SIG-M5 (cell line): Measurements from ENCODE around the gene PHLPP1.
"Not testable (repeated sequence)": the region's sequence is repeated elsewhere in the genome, so short reads cannot be mapped to it uniquely, and the experiment has no call there.

Experiments used
- DNase-seq: peaks from one replicate; lab custom pipeline; 2025; lab: John Stamatoyannopoulos, UW

PHLPP1 gene

DNA sequence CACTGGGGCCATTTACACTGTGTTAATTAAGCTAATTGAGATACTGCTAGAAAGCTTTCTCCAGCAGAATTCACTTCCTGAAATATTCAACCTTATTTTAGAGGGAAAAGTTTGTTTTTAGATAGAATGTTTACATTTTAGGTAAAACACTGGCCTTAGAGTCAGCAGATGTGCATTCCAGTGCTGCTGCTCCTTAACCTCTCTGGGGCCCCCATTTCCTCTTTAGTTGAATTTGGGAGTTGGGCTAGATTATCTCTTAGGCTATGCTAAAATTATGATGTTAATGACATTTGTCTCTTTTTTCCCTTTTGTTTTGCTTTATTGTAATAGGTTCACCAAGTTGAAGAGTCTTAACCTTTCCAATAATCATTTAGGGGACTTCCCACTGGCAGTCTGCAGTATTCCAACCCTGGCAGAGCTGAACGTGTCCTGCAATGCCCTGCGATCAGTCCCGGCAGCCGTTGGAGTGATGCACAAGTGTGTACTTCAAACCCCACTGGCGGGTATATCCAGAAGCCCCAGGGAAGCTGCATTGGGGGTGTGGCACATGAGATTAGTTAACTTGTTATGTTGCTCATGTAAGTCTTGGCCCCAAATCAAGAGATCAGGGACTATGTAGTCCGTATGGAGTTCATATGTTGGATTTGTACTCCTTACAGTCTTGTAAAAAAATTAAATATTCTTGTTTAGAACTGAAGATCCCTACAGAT, 179.5 kb downstream of the PHLPP1 start:
- no peak for DNase-seq

DNA sequence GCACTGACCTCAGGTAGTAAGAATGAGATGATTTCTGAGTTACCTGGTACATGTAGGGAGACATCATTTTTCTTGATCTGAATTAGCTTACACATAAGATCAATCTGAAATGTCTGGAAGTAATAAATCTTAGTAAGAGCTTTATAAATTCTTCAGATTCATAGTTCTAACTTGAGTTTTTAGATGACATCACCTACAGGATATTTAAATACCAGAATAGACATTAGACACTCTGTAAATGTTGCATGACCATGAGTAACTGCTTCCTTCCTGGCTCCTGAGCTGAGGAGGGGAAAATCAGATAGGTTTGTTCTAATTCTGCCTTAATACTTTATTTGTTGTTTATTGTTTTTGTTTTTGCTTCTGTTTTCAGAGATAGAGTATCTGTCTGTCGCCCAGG, 181.8 kb downstream of the PHLPP1 start:
- no peak for DNase-seq

DNA sequence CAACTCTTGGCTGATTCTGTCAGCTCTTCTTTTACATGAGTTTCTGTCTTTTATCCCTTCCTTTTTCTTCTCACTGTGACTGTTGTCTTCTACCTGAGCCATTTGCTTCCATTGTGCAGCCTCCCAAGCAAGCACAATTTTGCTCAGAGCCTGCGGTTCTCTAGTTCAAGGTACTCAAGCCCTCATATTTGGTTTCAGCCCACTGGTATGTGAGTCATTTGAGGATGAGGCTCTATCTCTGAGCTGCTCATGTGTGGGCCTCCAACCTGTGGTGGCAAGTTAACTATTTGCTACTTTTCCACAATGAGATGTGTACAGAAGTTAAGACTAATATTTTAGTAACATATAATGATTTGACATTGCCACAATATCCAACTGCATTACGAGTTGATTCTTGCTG, 183.0 kb downstream of the PHLPP1 start:
- DNase-seq = no peak

DNA sequence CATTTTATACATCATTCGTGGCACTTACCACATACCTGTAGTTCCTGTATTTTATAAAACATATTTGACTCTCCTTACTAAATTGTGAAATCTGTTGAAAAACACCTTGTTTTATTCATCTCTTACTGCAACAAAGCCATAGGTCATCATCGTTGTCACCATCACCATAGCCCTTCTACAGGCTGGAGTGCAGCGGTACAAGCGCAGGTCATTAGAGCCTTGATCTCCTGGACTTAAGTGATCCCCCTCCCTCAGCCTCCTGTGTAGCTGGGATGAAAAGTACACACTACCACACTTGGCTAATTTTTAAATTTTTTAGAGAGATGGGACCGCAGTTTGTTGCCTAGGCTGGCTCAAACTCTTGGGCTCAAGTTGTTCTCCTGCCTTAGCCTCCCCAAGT, 184.2 kb downstream of the PHLPP1 start:
- no peak for DNase-seq

DNA sequence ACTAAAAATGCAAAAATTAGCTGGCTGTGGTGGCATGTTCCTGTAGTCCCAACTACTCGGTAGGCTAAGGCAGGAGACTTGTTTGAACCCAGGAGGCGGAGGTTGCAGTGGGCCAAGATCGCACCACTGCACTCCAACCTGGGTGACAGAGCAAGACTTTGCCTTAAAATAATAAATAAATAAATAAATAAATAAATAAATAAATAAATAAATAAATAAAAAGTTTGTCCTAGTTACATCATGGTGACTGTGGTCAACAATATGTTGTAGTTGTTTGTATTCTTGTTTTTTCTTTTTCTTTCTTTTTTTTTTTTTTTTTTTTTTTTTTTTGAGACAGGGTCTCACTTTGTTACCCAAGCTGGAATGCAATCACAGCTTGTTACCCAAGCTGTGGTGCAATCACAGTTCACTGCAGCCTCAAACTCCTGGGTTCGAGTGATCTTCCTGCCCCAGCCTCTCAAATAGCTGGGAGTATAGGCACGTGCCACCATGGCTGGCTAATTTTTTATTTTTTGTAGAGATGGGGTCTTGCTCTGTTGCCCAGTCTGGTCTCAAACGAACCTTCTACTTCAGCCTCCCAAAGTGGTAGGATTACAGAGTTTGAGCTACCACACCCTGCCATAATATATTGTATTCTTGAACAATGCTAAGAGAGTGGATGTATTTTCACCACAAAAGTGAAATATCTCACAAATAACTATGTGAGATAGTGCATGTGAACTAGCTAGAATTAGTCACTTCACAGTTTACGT, 185.0 kb downstream of the PHLPP1 start:
- DNase-seq = no peak

DNA sequence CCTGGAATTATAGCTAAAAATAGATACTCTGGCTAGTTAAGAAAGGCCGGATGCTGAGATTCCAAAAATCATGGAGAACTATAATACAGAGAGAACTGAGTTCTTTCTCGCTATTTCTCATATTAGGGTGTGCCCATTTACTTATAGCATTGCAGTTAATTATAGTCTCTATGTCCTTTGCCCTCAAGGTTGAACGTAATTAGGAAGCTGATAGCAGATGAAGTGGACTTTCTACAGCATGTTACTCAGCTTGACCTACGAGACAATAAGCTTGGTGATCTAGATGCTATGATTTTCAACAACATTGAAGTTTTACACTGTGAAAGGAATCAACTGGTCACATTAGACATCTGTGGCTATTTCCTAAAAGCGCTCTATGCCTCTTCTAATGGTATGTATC, 187.4 kb downstream of the PHLPP1 start:
- DNase-seq = no peak

DNA sequence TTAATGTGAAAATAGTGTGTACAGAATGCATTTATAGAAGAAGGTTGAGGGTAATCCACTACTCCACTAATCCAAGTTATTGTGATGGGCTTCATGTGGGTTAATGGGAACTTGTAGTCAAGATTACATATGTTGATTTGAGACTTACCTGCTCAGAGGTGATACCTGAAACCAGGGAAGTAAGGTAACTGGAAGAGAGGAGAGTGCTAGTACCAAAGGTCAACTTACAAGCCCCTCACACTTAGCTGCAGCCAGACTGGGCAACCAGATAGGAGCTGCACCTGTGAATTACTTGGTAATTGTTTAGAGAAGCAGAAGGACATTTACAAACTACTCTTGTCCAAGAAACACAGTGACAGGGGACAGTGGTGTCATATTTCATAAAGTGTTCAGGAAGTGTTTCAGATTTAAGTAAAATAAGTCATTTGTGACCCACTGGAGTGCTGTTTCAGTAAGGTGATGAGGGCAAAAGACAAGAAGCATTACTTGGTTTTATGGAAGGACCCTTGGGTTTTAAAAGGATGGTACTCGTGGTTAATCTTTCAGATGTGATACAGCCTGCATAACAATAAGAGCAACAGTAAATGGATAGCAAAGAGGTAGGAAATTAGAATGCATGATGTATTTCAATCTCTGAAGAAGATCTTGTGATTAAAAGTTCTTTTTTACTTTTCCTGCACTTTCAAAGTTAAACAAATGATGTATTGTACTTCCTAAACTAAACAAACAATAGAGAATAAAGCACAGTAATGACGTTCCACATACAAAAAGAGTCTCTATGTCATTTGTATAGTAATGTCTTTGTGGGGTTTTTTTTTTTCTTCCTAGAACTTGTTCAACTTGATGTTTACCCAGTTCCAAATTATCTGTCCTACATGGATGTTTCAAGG, 189.3 kb downstream of the PHLPP1 start:
- DNase-seq = no peak

DNA sequence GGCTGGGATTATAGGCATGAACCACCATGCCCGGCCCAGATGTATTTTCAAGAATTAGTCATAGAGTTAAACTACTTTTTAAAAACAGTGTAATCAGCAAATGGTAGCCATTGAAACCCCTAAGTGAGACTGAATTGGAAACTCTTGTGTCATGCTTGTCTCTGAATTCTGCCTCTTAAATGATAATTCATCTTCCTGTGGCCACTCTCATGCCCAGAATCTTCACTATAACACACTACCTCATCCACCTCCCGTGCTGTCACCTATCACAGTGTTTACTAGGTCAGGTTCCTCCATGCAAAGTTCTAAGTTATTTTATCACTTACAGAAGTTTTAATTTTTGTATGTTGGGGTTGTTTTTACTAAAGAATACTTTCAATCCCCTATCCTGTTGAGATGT, 197.5 kb downstream of the PHLPP1 start:
- no peak for DNase-seq

DNA sequence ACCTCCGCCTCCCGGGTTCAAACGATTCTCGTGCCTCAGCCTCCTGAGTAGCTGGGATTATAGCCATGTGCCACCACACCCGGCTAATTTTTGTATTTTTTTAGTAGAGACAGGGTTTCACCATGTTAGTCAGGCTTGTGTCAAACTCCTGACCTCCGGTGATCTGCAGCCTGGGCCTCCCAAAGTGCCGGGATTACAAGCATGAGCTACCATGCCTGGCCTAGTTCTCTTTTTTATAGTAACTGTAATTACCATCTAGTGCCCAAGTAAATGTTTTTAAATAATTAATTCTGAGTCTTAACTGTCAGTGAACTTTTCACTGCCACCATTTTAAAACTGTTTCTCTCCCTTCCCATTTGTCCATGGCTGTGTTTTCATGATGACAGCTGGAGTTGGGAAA, 198.5 kb downstream of the PHLPP1 start:
- not testable (repeated sequence) for DNase-seq

DNA sequence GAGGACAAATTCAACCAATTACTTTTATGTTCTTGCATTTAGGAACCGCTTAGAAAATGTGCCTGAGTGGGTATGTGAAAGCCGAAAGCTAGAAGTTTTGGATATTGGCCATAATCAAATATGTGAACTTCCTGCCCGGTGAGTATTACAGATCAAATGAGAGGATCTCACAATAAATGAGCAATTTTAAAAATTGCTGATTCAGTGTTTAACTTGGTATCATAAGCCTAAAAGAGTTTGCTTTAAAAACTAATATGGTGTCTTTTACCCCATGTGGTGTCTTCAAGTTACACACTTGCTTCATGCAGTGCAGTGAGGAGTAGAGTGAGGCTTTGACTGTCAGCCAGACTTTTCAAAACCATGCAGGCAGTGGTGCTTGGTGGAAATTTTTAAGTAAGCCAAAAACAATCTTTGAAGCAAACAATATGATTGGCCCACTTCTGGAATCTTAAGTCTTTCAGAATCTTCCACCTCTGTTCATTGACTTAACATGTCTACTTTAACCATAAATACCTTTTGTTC, 199.6 kb downstream of the PHLPP1 start:
- DNase-seq = no peak

DNA sequence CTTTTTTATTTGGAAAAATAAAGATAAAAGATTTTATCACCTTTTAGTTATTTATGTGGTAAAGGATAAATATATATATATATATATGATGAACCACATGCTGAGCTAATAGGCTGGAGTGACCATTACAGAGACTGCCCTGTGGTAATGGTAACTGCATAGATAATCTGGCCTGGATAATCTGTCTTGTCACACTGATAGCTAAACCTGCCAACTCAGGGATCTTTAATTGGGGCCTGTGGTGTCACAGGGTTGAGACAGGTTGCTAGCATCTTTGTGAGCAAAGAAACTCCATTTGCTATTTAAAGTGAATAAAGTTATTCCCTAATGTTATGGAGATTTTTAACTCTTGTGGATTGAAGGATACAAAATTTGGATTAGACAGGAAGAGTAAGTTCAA, 203.0 kb downstream of the PHLPP1 start:
- no peak for DNase-seq

DNA sequence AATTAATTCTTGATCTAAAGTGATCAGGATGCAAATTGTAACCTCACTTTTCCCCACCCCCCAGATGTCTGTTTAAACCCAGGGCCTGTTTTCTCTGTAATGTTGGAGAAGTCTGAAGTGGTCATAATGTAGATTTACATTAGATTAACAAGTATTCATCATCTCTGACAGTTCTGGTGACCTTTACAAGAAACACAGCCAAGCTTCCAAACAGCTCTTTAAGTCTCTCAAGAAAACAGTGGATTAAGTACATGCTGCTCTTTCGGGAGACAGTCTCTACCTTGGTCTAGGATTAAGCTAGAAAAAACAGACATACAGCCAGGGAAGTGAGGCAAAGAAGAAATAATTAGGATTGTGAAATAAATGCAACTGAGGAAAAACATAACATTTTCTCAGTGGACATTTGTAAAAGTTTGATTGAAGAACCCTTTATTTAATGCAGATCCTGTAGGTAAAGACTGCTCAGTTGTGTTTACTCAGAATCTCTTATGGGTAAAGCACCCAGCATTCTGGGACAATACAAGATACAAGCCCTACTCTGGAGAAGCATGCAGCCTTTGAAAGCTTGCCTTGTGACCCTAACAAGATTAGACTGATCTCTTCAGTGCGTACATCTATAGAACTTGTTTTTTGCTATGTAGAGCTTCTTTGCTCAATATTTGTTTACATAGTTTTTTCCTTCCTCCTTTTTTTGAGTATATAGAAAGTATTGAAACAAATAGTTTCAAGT, 203.9 kb downstream of the PHLPP1 start:
- DNase-seq = no peak

DNA sequence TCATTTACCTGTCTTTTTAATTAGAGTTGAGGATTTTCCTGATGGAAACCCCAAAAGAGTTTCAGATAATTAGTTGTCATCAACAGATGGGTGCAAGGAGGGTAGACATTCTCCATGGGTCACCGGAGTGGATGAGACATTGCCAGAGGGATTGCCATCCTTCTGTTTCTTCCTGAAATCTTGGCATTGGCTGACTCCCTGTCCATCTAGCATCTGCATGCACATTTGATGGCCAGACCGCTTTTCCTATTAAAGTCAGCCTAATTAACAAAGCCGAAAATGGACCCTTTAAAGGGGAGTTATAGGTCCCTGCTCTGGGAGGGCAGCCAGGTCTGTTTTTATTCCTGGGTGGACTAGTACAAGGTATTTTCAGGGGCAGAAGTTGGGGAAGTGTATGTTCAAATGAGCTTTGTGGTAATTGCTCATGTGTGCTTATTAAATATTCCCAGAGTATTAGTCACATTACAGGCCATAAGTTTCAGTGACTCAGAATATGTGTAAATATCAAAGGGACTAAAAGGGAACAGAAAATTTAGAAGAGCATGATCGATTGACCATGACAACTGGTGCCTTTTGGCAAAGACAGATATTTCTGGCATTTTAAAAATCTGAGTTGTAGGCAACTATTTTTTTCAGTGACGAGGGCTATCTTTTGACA, 209.8 kb downstream of the PHLPP1 start:
- DNase-seq = no peak

DNA sequence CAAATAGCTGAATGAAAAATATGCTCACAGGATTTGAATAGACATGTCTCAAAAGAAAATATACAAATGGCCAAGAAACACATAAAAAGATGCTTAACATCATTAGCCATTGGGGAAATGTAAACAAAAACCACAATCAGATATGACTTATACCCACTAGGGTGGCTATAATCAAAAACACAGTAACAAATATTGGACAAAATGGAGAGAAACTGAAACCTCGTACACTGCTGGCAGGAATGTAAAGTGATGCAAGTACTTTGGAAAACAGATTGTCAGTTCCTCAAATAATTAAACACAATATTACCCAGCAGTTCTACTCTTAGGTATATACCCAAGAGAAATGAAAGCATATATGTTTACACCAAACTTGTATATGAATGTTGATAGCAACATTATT, 213.0 kb downstream of the PHLPP1 start:
- no peak for DNase-seq

DNA sequence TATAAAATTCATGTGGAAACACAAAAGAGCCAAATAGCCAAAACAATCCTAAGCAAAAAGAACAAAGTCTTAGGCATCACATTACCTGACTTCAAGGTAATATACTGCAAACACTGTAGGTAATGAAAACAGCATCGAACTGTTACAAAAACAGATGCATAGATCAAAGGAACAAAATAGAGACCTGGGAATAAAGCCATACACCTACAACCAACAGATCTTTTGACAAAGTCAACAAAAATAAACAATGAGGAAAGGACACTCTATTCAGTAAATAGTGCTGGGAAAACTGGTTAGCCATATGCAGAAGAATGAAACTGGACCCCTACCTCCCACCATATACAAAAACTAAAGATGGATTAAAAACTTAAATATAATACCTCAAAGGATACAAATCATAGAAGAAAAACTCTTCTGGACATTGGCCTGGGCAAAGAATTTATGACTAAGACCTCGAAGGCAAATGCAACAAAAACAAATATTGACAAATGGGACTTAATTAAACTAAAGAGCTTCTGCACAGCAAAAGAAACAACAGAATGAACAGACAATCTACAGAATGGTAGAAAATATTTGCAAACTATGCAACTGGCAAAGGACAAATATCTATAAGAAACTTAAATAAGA, 218.0 kb downstream of the PHLPP1 start:
- no peak for DNase-seq

DNA sequence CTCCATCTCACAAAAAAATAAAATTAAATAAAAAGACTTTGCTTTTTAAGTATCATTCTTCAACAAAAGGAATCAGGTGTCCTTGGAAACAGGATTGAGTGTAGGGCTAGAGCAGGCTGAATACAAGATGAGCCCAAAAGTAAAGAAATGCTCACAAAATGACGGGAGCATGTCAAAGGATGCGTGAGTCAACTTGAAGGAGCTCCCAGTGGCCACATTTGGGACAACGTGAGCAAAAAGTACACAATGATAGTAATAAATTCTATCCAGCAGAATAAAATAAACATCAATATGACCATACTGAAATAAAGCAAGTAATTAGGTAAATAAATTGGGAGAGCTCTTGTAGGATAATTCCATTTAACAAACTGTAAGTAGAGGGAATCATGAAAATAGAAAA, 220.7 kb downstream of the PHLPP1 start:
- DNase-seq = no peak

DNA sequence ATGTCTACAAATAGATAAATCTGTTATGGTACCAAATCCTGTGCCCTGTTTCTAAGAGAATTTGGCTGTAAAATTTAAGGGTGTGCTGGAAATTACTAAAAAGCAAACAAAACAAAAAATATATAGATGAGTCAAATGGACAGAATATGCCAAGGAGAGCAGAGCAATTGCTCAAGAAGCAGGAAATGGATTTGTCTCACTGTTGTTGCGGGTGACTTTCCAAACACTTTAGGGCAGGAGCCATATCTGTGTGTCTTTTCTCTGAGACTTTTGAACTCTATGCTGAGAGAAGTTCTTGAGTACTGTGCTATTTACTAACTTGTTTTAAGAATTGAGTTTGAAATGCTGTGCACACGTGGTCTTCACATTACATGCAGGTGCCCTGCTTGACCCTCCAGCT, 221.7 kb downstream of the PHLPP1 start:
- no peak for DNase-seq

DNA sequence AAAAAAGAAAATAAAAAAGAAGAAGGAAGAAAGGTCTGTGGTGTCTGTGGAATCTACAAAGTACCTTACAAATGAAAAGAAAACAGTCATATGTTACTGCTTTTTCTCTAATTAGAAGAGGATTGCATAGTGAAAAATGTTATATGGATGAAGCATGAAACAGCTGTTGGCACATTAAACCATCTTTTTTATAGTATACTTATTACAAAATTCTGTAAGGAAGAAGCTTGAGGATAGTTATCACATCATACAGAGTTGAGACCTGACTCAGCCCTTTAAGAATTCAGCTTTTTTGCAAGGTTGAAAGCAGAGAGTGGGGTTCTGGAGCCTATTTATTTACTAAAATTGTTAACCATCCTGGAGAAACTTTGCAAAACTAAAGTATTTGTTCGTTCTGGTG, 222.7 kb downstream of the PHLPP1 start:
- no peak for DNase-seq

DNA sequence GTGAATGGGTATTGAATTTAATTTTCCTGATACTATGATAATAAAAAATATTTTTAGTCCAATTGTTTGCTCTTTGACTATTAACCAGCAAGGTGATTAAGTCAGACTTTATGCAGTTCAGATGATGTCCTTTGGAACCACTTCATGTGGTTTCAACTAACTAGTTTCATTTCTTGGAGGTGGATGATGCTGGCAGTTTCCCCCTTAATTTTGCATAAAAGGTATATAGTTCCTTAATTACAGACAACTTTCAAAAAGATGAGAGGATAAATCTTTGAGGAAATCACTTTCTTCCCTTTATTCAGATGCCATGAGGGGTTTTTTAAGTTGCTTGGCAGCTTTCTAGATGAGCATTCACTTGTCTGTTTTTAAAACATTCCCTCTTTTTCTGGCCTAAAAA, 223.1 kb downstream of the PHLPP1 start:
- no peak for DNase-seq

DNA sequence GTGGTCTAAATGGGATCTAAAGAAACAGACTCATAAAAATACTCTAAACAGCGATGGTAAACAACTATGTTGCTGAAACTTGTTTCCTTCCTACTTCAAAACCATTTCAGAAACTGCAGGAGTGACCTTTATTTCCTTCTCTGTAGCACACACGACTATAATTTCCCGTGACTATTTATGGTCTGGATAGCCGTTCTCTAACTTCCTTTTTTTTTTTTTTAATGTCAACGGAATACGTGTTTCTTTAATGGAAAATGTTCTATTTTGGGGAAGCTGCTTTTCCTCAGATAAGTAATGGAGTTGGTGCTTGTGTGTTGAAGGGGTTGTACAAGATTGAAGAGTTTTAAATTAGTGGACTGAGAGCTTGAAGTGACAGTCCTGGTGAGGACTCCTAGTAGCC, 224.1 kb downstream of the PHLPP1 start:
- DNase-seq = peak; percentile 51

DNA sequence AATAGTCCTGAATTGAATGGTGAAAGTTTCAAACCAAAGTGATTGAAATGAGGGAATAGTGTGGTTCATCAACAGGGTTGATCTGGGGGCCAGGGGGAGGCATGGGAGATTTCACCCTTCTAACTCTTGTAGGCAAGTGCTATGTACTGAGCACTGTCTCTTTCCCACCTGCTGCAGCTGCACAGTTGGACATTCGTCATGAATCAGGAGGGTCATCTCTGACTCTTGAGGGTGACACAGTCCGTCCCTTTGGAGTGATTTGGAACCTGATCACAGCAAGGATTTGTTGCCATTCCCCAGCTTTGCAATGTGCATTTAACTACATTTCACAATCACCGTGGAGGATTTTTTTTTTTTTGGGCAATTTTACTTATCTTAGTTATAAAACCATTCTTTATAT, 224.6 kb downstream of the PHLPP1 start:
- DNase-seq = no peak
